ENCODE measurements around the gene ALDH1A3.

ALDH1A3 gene

GRCh38 chr15:100858294-100858693 is 21.3 kb upstream of the ALDH1A3 start:
- no peak for TF ChIP-seq BACH2 (CRISPR knock-in tag; IDR thresholded peaks at IDR 0.05; ENCODE audit: borderline replicate concordance)
- no peak for TF ChIP-seq TOX (CRISPR knock-in tag; IDR thresholded peaks at IDR 0.05; ENCODE audit: borderline replicate concordance)
- TF ChIP-seq RARB (CRISPR knock-in tag; IDR thresholded peaks at IDR 0.05), result no peak
- TF ChIP-seq SNAI2 (CRISPR knock-in tag; IDR thresholded peaks at IDR 0.05), result no peak
- no peak for TF ChIP-seq TSHZ2 (CRISPR knock-in tag; IDR thresholded peaks at IDR 0.05)
- no peak for TF ChIP-seq OSR1 (CRISPR knock-in tag; IDR thresholded peaks at IDR 0.05)
- no peak for TF ChIP-seq ARNTL (CRISPR knock-in tag; IDR thresholded peaks at IDR 0.05; ENCODE audit: borderline replicate concordance, low read depth)
- TF ChIP-seq ISL1 (CRISPR knock-in tag; IDR thresholded peaks at IDR 0.05), result no peak
- TF ChIP-seq CSDC2 (CRISPR knock-in tag; IDR thresholded peaks at IDR 0.05), result no peak
- no peak for TF ChIP-seq GLIS3 (CRISPR knock-in tag; IDR thresholded peaks at IDR 0.05)
- TF ChIP-seq, protein P1, sequence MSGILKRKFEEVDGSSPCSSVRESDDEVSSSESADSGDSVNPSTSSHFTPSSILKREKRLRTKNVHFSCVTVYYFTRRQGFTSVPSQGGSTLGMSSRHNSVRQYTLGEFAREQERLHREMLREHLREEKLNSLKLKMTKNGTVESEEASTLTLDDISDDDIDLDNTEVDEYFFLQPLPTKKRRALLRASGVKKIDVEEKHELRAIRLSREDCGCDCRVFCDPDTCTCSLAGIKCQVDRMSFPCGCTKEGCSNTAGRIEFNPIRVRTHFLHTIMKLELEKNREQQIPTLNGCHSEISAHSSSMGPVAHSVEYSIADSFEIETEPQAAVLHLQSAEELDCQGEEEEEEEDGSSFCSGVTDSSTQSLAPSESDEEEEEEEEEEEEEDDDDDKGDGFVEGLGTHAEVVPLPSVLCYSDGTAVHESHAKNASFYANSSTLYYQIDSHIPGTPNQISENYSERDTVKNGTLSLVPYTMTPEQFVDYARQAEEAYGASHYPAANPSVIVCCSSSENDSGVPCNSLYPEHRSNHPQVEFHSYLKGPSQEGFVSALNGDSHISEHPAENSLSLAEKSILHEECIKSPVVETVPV (CRISPR knock-in tag; IDR thresholded peaks at IDR 0.05), result no peak
- no peak for TF ChIP-seq ZFP30 (CRISPR knock-in tag; IDR thresholded peaks at IDR 0.05)
- TF ChIP-seq PPARA (CRISPR knock-in tag; IDR thresholded peaks at IDR 0.05; ENCODE audit: borderline replicate concordance), result no peak
- TF ChIP-seq, protein P2, sequence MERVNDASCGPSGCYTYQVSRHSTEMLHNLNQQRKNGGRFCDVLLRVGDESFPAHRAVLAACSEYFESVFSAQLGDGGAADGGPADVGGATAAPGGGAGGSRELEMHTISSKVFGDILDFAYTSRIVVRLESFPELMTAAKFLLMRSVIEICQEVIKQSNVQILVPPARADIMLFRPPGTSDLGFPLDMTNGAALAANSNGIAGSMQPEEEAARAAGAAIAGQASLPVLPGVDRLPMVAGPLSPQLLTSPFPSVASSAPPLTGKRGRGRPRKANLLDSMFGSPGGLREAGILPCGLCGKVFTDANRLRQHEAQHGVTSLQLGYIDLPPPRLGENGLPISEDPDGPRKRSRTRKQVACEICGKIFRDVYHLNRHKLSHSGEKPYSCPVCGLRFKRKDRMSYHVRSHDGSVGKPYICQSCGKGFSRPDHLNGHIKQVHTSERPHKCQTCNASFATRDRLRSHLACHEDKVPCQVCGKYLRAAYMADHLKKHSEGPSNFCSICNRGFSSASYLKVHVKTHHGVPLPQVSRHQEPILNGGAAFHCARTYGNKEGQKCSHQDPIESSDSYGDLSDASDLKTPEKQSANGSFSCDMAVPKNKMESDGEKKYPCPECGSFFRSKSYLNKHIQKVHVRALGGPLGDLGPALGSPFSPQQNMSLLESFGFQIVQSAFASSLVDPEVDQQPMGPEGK (CRISPR knock-in tag; IDR thresholded peaks at IDR 0.05; ENCODE audit: borderline replicate concordance), result no peak
- no peak for TF ChIP-seq ZNF70 (CRISPR knock-in tag; IDR thresholded peaks at IDR 0.05)
- TF ChIP-seq, protein P3, sequence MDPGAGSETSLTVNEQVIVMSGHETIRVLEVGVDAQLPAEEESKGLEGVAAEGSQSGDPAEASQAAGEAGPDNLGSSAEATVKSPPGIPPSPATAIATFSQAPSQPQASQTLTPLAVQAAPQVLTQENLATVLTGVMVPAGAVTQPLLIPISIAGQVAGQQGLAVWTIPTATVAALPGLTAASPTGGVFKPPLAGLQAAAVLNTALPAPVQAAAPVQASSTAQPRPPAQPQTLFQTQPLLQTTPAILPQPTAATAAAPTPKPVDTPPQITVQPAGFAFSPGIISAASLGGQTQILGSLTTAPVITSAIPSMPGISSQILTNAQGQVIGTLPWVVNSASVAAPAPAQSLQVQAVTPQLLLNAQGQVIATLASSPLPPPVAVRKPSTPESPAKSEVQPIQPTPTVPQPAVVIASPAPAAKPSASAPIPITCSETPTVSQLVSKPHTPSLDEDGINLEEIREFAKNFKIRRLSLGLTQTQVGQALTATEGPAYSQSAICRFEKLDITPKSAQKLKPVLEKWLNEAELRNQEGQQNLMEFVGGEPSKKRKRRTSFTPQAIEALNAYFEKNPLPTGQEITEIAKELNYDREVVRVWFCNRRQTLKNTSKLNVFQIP (CRISPR knock-in tag; IDR thresholded peaks at IDR 0.05; ENCODE audit: borderline replicate concordance, low read depth), result no peak
- TF ChIP-seq TCF4 (CRISPR knock-in tag; IDR thresholded peaks at IDR 0.05; ENCODE audit: borderline replicate concordance), result no peak
- TF ChIP-seq CREB5 (CRISPR knock-in tag; IDR thresholded peaks at IDR 0.05; ENCODE audit: low read depth), result no peak
- no peak for TF ChIP-seq ZC3H10 (CRISPR knock-in tag; IDR thresholded peaks at IDR 0.05)
- ATAC-seq, result no peak

DNA sequence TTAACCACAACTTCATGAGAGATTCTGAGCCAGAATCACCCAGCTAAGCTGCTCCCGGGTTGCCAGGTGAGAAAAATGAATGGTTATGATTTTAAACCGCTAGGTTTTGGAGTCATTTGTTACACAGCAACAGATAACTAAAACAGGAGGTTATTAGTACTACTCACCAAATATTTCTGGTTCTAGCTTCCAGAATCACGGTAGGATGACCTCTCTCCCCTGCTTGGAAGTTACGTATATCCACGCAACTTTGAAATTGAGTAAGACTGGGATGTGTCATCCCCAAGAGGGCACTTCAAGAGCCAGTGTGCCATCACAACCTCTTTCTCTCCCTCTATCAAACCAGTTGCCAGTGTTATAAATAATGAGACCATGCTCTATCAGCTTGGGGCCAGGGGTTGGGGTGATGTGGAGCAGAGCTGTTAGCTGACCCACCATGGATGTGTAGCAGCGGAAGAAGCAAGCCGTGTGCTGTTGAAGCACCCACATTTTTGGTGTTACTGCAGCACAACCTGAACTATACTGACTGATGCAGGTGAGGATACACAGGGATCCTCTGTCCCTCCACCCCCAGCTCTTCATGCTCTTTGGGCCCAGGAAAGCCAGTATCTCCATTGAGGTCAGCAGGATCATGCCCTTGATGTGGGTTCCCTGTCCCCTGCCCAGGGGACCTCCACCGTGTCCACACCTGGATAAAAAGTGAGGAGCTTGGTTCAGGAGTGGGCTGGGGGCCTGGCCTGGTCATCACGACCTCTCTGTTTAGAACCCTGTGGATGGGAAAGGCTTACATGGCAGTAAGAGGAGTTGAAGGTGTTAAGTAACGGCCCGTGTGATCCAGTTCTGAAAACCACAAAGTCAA is 19.4 kb upstream of the ALDH1A3 start:
- no peak for TF ChIP-seq ZNF565 (CRISPR knock-in tag; conservative IDR thresholded peaks at IDR 0.05; ENCODE audit: low read depth)
- no peak for TF ChIP-seq GLIS3 (CRISPR knock-in tag; IDR thresholded peaks at IDR 0.05)
- no peak for ATAC-seq
